Stomach (tissue), 19 donors: ENCODE data around the gene ADRA2A. TPM values are rescaled to one million over a fixed set of nuclear protein-coding genes. Genes with fewer than 3 reads are reported as not detected.
A peak's percentile ranks its signal among the peaks of the same experiment; 100 is the strongest.

Source experiments
- DNase-seq, 2 donors: peaks; one replicate each; pipeline versions ENCODE4 v3.0.0 to v3.0.0-alpha.2; 2013 to 2019
- H3K27ac ChIP-seq, 5 donors: fragments of 200-600 bp in 4 of 5; sonication (generic) in 4 of 5; one replicate each; pipeline ENCODE4 v1.5.1; 2013 to 2019; ENCODE audit warnings: mild to moderate bottlenecking in 1 of 5, moderate library complexity in 1 of 5
- H3K27me3 ChIP-seq, 3 donors: fragments of 200-600 bp; sonication (generic); one replicate each; pipeline ENCODE4 v1.5.1; 2017 to 2019; ENCODE audit warnings: mixed run types in 1 of 3
- H3K36me3 ChIP-seq, 4 donors: fragments of 200-600 bp; sonication (generic); 1 replicate in 3 of 4; 2 replicates in 1 of 4; pipeline ENCODE4 v1.5.1; 2016 to 2019
- H3K4me1 ChIP-seq, 4 donors: fragments of 200-600 bp; sonication (generic); one replicate each; pipeline ENCODE4 v1.5.1; 2016 to 2019
- H3K4me3 ChIP-seq, 4 donors: fragments of 200-600 bp; sonication (generic) in 3 of 4; one replicate each; pipeline ENCODE4 v1.5.1; 2016 to 2019; ENCODE audit warnings: mild to moderate bottlenecking in 1 of 4
- H3K9me3 ChIP-seq, 4 donors: fragments of 200-600 bp; sonication (generic); one replicate each; pipeline ENCODE4 v1.5.1; 2016 to 2019
- EP300 ChIP-seq: sonication (generic); formaldehyde crosslinking; IDR thresholded peaks from one replicate; pipeline ENCODE4 v1.6.1; 2017; ENCODE audit warnings: antibody characterized with exemption
- POLR2A ChIP-seq, 4 donors: fragments of 450-650 bp; IDR thresholded peaks; one replicate each; pipeline ENCODE4 v1.6.1; 2016; ENCODE audit warnings: antibody characterized with exemption in 4 of 4, control low read depth in 2 of 4, mild to moderate bottlenecking in 1 of 4, moderate library complexity in 1 of 4
- POLR2AphosphoS5 ChIP-seq, 3 donors: sonication (generic); formaldehyde crosslinking; IDR thresholded peaks; one replicate each; pipeline ENCODE4 v1.6.1; 2016; ENCODE audit warnings: antibody characterized with exemption in 3 of 3
- WGBS, 5 donors: extraction: QIAGEN DNeasy Blood & Tissue Kit in 3 of 5; methylation state at CpG; one replicate each; pipeline versions ENCODE4 v1.1.5 to v1.1.7; 2013 to 2018; 5-methylcytosine and 5-hydroxymethylcytosine counted together
- intact Hi-C: fragments of 100-400 bp; cut with DNase I; formaldehyde crosslinking; loops from one replicate; pipeline ENCODE4 v1.15.1; 2023; ENCODE audit warnings: low total_unique reads
- long read RNA-seq, 10 donors: transcript quantifications; one replicate each; lab custom pipeline, GENCODE V29; 2026
- polyA plus RNA-seq, 3 donors: library from polyadenylated mRNA; stranded (reverse); fragments of 200-250 nt; gene quantifications; one replicate each; pipeline ENCODE4 v1.2.3, GENCODE V29; 2013
- total RNA-seq, 5 donors: library from RNA; depleted of rRNA; stranded (reverse); fragments of >200 nt; gene quantifications; one replicate each; pipeline versions ENCODE4 v1.1.0 to v1.2.3, GENCODE V29; 2014 to 2016
- TF ChIP-seq, protein P1 (sequence below), 7 experiments: fragments of 450-650 bp in 4 of 7; fragments of 200-600 bp in 3 of 7; sonication (generic) in 3 of 7; IDR thresholded peaks; one replicate each; pipeline ENCODE4 v1.5.1; 2016 to 2019; ENCODE audit warnings: antibody characterized with exemption in 7 of 7, control low read depth in 2 of 7, mild to moderate bottlenecking in 1 of 7
- donor health status: healthy with polysubstance abuse.
- donor health status: Bipolar disorder and iron deficiency.
- donor health status: healthy.

ADRA2A gene
- total RNA-seq (1 to 10 TPM in 2 of 5 donors, under 1 TPM in 2, not detected in 1; 0.58 to 4.9 (median 1.2) TPM), polyA plus RNA-seq (under 1 TPM; 0.25 to 0.65 (median 0.31) TPM)
- long read RNA-seq, donor 1, transcript ADRA2A-201 (1 exons, 3,745 nt) = major isoform, 12 of 12 reads
- long read RNA-seq, donor 1, partial matches to known transcripts = 0 of 12 reads
- long read RNA-seq, donor 1, other reads (novel, unspliced or antisense) = 0 of 12 reads
- long read RNA-seq, donor 2, transcript ADRA2A-201 (1 exons, 3,745 nt) = major isoform, 15 of 15 reads
- long read RNA-seq, donor 2, partial matches to known transcripts = 0 of 15 reads
- long read RNA-seq, donor 2, other reads (novel, unspliced or antisense) = 0 of 15 reads
- long read RNA-seq, donor 3 = 0 reads
- long read RNA-seq, donor 4, partial matches to known transcripts = 0 of 2 reads
- long read RNA-seq, donor 4, other reads (novel, unspliced or antisense) = 0 of 2 reads
- long read RNA-seq, donor 5, partial matches to known transcripts = 0 of 4 reads
- long read RNA-seq, donor 5, other reads (novel, unspliced or antisense) = 0 of 4 reads
- long read RNA-seq, donor 6, partial matches to known transcripts = 0 of 1 reads
- long read RNA-seq, donor 6, other reads (novel, unspliced or antisense) = 0 of 1 reads
- long read RNA-seq, donor 7, transcript ADRA2A-201 (1 exons, 3,745 nt) = major isoform, 40 of 40 reads
- long read RNA-seq, donor 7, partial matches to known transcripts = 0 of 40 reads
- long read RNA-seq, donor 7, other reads (novel, unspliced or antisense) = 0 of 40 reads
- long read RNA-seq, donor 8 = 0 reads
- long read RNA-seq, donor 9, partial matches to known transcripts = 0 of 3 reads
- long read RNA-seq, donor 9, other reads (novel, unspliced or antisense) = 0 of 3 reads
- long read RNA-seq, donor 10, transcript ADRA2A-201 (1 exons, 3,745 nt) = major isoform, 8 of 8 reads
- long read RNA-seq, donor 10, partial matches to known transcripts = 0 of 8 reads
- long read RNA-seq, donor 10, other reads (novel, unspliced or antisense) = 0 of 8 reads

- peak; percentile 30 to 89 for DNase-seq
- 0 to 4% (median 1%) methylated on average over 31 to 79 of the region's 79 CpGs for WGBS, 5 donors
- Histone ChIP-seq H3K27me3 (peaks cover 12 to 89% (median 54%) of the 10 kb centered on the region in 3 donors), H3K9me3 (no peaks in the 10 kb centered on the region), H3K4me1 (peaks cover 31 to 39% (median 32%) of the 10 kb centered on the region in 4 donors), H3K36me3 (no peaks in the 10 kb centered on the region), H3K27ac (peak within 1 kb of the TSS in 3 of 5 donors; percentile 5 to 53 (median 38)), H3K4me3 (peak within 1 kb of the TSS; percentile 47 to 71 (median 54))
- TF ChIP-seq POLR2A (IDR thresholded peaks at IDR 0.05) (no peak), POLR2AphosphoS5 (IDR thresholded peaks at IDR 0.05) (peak in 1 of 3 donors; percentile 19)
- intact Hi-C loops = loop anchor here (10.0 kb wide), 2 partner anchors 128 to 288 kb away; no protein-coding TSS in a partner anchor
Measured at GRCh38 chr10:111076682-111077478, at the start of gene ADRA2A. TSS of gene ADRA2A (plus strand) at chr10:111077029. CDS start at chr10:111077997, 968 bp downstream.

DNA sequence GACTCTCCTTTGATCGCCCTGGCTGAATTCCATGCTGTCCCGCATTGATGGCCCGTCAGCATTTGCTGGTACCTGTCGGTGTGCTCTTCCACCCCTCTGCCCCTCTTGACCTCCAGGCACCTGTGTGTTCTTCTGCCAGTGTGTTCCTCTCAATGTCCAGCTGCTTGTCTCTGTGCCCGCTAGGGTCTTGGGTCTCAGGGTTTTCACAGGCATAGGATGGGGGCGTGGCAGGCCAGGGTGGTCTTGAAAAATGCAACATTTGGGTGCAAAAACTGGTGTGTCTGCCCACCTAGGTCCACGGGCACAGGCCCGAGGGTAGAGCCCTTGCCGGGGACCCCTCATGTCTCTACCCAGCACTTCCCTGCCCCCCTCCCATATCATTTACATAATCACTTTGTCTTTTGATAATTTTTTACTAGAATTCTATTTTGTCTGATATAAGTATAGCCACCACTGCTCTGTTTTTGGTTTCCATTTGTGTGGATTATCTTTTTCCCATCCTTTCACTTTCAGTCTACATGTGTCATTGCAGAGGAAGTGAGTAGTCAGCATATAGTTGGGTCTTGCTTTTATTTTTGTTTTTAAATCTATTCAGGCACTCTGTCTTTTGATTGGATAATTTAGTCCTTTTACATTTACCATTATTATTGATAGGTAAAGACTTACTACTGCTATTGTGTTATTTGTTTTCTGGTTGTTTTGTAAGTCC is 46.6 kb upstream of the ADRA2A start:
- no peaks in the 10 kb centered on the region for H3K27me3 ChIP-seq
- 94 to 99% (median 98%) methylated on average over 9 of the region's 9 CpGs for WGBS, 5 donors
- TF ChIP-seq POLR2AphosphoS5 (IDR thresholded peaks at IDR 0.05) (no peak), EP300 (no peak)
- H3K27ac ChIP-seq = no peak overlapping the region
- H3K4me3 ChIP-seq = no peak overlapping the region
- intact Hi-C loops = no loop called here
- no peaks in the 10 kb centered on the region for H3K4me1 ChIP-seq
- peaks cover 0 to 32% (median 0%) of the 10 kb centered on the region in 4 donors for H3K36me3 ChIP-seq
- DNase-seq = peak in 1 of 2 donors; percentile 0
- peaks cover 4 to 28% (median 19%) of the 10 kb centered on the region in 4 donors for H3K9me3 ChIP-seq

- intact Hi-C loops = no loop called here
- Histone ChIP-seq H3K4me1 (no peaks in the 10 kb centered on the region), H3K27ac (no peak overlapping the region), H3K36me3 (peaks cover 0 to 21% (median 0%) of the 10 kb centered on the region in 4 donors), H3K9me3 (peaks cover 5 to 37% (median 29%) of the 10 kb centered on the region in 4 donors), H3K4me3 (no peak overlapping the region), H3K27me3 (no peaks in the 10 kb centered on the region)
- 85 to 86% (median 86%) methylated on average over 2 of the region's 2 CpGs for WGBS, 5 donors
- DNase-seq = no peak
- TF ChIP-seq EP300 (no peak), POLR2A (IDR thresholded peaks at IDR 0.05) (no peak), POLR2AphosphoS5 (IDR thresholded peaks at IDR 0.05) (no peak)
- TF ChIP-seq, protein P1, sequence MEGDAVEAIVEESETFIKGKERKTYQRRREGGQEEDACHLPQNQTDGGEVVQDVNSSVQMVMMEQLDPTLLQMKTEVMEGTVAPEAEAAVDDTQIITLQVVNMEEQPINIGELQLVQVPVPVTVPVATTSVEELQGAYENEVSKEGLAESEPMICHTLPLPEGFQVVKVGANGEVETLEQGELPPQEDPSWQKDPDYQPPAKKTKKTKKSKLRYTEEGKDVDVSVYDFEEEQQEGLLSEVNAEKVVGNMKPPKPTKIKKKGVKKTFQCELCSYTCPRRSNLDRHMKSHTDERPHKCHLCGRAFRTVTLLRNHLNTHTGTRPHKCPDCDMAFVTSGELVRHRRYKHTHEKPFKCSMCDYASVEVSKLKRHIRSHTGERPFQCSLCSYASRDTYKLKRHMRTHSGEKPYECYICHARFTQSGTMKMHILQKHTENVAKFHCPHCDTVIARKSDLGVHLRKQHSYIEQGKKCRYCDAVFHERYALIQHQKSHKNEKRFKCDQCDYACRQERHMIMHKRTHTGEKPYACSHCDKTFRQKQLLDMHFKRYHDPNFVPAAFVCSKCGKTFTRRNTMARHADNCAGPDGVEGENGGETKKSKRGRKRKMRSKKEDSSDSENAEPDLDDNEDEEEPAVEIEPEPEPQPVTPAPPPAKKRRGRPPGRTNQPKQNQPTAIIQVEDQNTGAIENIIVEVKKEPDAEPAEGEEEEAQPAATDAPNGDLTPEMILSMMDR (IDR thresholded peaks at IDR 0.05) = no peak
Measured at GRCh38 chr10:111034598-111035310, 42.1 kb upstream of the ADRA2A start.

DNA sequence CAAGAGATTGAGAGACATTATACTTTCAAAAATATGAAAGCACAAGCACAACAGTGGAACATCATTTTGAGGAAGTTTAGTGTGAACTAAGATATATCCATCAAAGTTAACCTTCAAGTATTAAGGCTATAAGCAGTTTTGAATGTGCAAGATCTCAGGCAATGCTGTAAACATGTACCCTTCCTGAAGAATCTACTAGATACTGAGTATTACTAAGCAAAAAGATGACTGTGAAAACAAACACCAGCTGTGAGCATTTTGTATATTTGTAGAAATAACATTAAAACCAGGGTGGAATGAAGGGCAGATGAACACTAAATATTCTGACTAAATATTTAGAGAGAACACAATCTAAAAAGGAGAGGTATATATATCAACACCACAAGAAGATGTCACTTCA is 41.3 kb upstream of the ADRA2A start:
- Histone ChIP-seq H3K4me3 (no peak overlapping the region), H3K4me1 (no peaks in the 10 kb centered on the region), H3K27ac (no peak overlapping the region), H3K9me3 (peaks cover 7 to 42% (median 35%) of the 10 kb centered on the region in 4 donors), H3K27me3 (no peaks in the 10 kb centered on the region), H3K36me3 (peaks cover 0 to 16% (median 0%) of the 10 kb centered on the region in 4 donors)
- intact Hi-C loops = no loop called here
- no peak for DNase-seq
- TF ChIP-seq POLR2A (IDR thresholded peaks at IDR 0.05) = no peak
- TF ChIP-seq POLR2AphosphoS5 (IDR thresholded peaks at IDR 0.05) = no peak
- TF ChIP-seq, protein P1 (IDR thresholded peaks at IDR 0.05) = no peak
- no peak for TF ChIP-seq EP300
